Endothelial cell of umbilical vein (primary cell): ENCODE measurements around the gene MIA. TPM values are rescaled to one million over a fixed set of nuclear protein-coding genes. Genes with fewer than 3 reads are reported as not detected.

Source experiments
- BruUV-seq: library from RNA; stranded (reverse); fragments of 400-500 nt; replicated peaks from 2 replicates; lab custom pipeline; 2021; lab: Mats Ljungman, UMichigan
- CTCF ChIA-PET: fragments of 300-600, 350-600 bp; sonication (Branson Sonifier 250); formaldehyde crosslinking; loops from one replicate; lab custom pipeline; 2021; ENCODE audit warnings: antibody characterized with exemption, inconsistent platforms; lab: Charles Lee
- POLR2A ChIA-PET: fragments of 300-600, 350-600 bp; sonication (Branson Sonifier 250); formaldehyde crosslinking; loops from one replicate; lab custom pipeline; 2021; ENCODE audit warnings: antibody characterized with exemption, inconsistent platforms; lab: Charles Lee
- DNase-seq: peaks from one replicate; pipeline ENCODE4 v3.0.0-alpha.2; 2011; ENCODE audit warnings: low read depth, low spot score
- FAIRE-seq: peaks from 2 replicates; lab custom pipeline; 2011; peaks lifted over from hg19 to GRCh38; lab: Jason Lieb, UNC
- H2AFZ ChIP-seq: 2 replicates; pipeline ENCODE4 v1.6.0; 2012; ENCODE audit warnings: low read depth, low read length, control low read depth, inconsistent platforms
- H3K27ac ChIP-seq: 2 replicates; pipeline ENCODE4 v1.5.1; 2011; ENCODE audit warnings: low read depth, mild to moderate bottlenecking, control low read depth, low read length, moderate library complexity; ENCODE audit not compliant: insufficient read depth
- H3K27me3 ChIP-seq, 2 experiments: 2 replicates each; pipeline versions ENCODE4 v1.6.0 to v1.6.1; 2011; ENCODE audit warnings: low read length in 2 of 2, mixed read lengths in 1 of 2; ENCODE audit not compliant: control insufficient read depth in 2 of 2, insufficient read depth in 2 of 2
- H3K36me3 ChIP-seq, 2 experiments: 2 replicates in 1 of 2; 3 replicates in 1 of 2; pipeline ENCODE4 v1.5.1; 2011; ENCODE audit warnings: low read length in 2 of 2, mild to moderate bottlenecking in 1 of 2, moderate library complexity in 1 of 2; ENCODE audit not compliant: control insufficient read depth in 2 of 2, insufficient read depth in 2 of 2; ENCODE audit errors: extremely low read depth in 1 of 2
- H3K4me1 ChIP-seq: 3 replicates; pipeline ENCODE4 v1.5.1; 2011; ENCODE audit warnings: mild to moderate bottlenecking, low read length; ENCODE audit not compliant: control insufficient read depth, insufficient read depth; ENCODE audit errors: extremely low read depth
- H3K4me2 ChIP-seq: 2 replicates; pipeline ENCODE4 v1.6.1; 2011; ENCODE audit warnings: low read length, control low read depth, mixed read lengths; ENCODE audit not compliant: insufficient read depth
- H3K4me3 ChIP-seq, 3 experiments: fragments of 200-600 bp in 1 of 3; sonication (generic), shearing (Covaris generic) in 1 of 3; replicated peaks in 1 of 3; 2 replicates each; pipeline ENCODE4 v1.5.1; 2011 to 2016; ENCODE audit warnings: control low read depth in 3 of 3, low read length in 3 of 3, mild to moderate bottlenecking in 2 of 3, inconsistent platforms in 1 of 3, low read depth in 1 of 3, moderate library complexity in 1 of 3; ENCODE audit not compliant: insufficient read depth in 1 of 3
- H3K79me2 ChIP-seq: 2 replicates; pipeline ENCODE4 v1.6.0; 2012; ENCODE audit warnings: low read length, inconsistent platforms; ENCODE audit not compliant: control insufficient read depth, insufficient read depth
- H3K9ac ChIP-seq: replicated peaks from 2 replicates; pipeline ENCODE3; 2011; ENCODE audit warnings: low read length, control low read depth; ENCODE audit not compliant: insufficient read depth; ENCODE audit errors: extremely low read depth
- H3K9me1 ChIP-seq: replicated peaks from 3 replicates; pipeline ENCODE4 v1.6.0; 2011; ENCODE audit warnings: mild to moderate bottlenecking, low read length; ENCODE audit not compliant: control insufficient read depth, insufficient read depth; ENCODE audit errors: extremely low read depth
- H3K9me3 ChIP-seq: replicated peaks from 2 replicates; pipeline ENCODE4 v1.5.1; 2012; ENCODE audit warnings: low read length, inconsistent platforms; ENCODE audit not compliant: control insufficient read depth, insufficient read depth
- H4K20me1 ChIP-seq: replicated peaks from 2 replicates; pipeline ENCODE3; 2011; ENCODE audit warnings: mild to moderate bottlenecking, low read length; ENCODE audit not compliant: control insufficient read depth, insufficient read depth; ENCODE audit errors: extremely low read depth
- CTCF ChIP-seq, 2 donors: IDR thresholded peaks; 1 replicate in 1 of 2; 2 replicates in 1 of 2; pipeline ENCODE4 v1.5.1; 2011; ENCODE audit warnings: low read length in 2 of 2, mild to moderate bottlenecking in 2 of 2, moderate library complexity in 2 of 2, control low read depth in 1 of 2, inconsistent platforms in 1 of 2, low read depth in 1 of 2; ENCODE audit not compliant: insufficient read depth in 1 of 2; ENCODE audit errors: extremely low read depth in 1 of 2
- EZH2 ChIP-seq: IDR thresholded peaks from 2 replicates; pipeline ENCODE4 v1.6.1; 2012; ENCODE audit warnings: borderline replicate concordance, low read depth, mild to moderate bottlenecking, moderate library complexity, low read length, inconsistent platforms; ENCODE audit not compliant: severe bottlenecking
- FOS ChIP-seq: IDR thresholded peaks from 2 replicates; pipeline ENCODE4 v1.6.1; 2011; ENCODE audit warnings: mild to moderate bottlenecking, low read length, moderate library complexity, borderline replicate concordance; ENCODE audit not compliant: insufficient read depth
- GATA2 ChIP-seq: IDR thresholded peaks from 2 replicates; pipeline ENCODE4 v1.7.0; 2011; ENCODE audit warnings: low read depth, mild to moderate bottlenecking, moderate library complexity, mixed read lengths, low read length; ENCODE audit not compliant: insufficient read length, insufficient read depth
- JUN ChIP-seq: IDR thresholded peaks from 2 replicates; pipeline ENCODE4 v1.6.1; 2011; ENCODE audit warnings: borderline replicate concordance, low read depth; ENCODE audit not compliant: insufficient read length, insufficient read depth
- MAX ChIP-seq: IDR thresholded peaks from 2 replicates; pipeline ENCODE4 v1.6.1; 2011; ENCODE audit not compliant: insufficient read depth, insufficient read length
- MYC ChIP-seq: IDR thresholded peaks from one replicate; pipeline ENCODE4 v1.6.1; 2011; ENCODE audit warnings: mild to moderate bottlenecking, low read depth, low read length
- POLR2A ChIP-seq: IDR thresholded peaks from 2 replicates; pipeline ENCODE4 v1.6.1; 2012; ENCODE audit warnings: low read depth, mild to moderate bottlenecking, control low read depth, low read length
- POLR2AphosphoS5 ChIP-seq: IDR thresholded peaks from 2 replicates; pipeline ENCODE4 v1.6.1; 2012; ENCODE audit warnings: low read depth, mild to moderate bottlenecking, control low read depth, low read length, moderate library complexity; ENCODE audit not compliant: insufficient read depth
- dilution Hi-C: fragments of 300-500 bp; cut with MboI; formaldehyde crosslinking; loops from one replicate; pipeline ENCODE4 v1.15.0; 2019; ENCODE audit warnings: low sequenced_read_pairs; ENCODE audit not compliant: extremely low pct_ligation_motif_present
- intact Hi-C: fragments of 100-400 bp; cut with micrococcal nuclease; formaldehyde crosslinking; loops from one replicate; pipeline ENCODE4 v1.10.0; 2022
- polyA plus RNA-seq, 4 experiments: library from polyadenylated mRNA; depleted of rRNA in 3 of 4; stranded (reverse) in 3 of 4; unstranded in 1 of 4; fragments of >200 nt; gene quantifications; 2 replicates each; pipeline versions ENCODE4 v1.2.1 to v1.2.3, GENCODE V29; 2011 to 2012; ENCODE audit warnings: missing spikeins in 1 of 4
- total RNA-seq: library from RNA; stranded (reverse); gene quantifications from 2 replicates; pipeline ENCODE4 v1.2.3, GENCODE V29; 2021

MIA gene
- total and polyA plus RNA-seq, 2 donors (not counting 3 experiments of a cell fraction or from before 2014, with no cell fraction given), result 0.32 TPM; not detected in 1

GRCh38 chr19:40785526-40785925 is 10.2 kb downstream of the MIA start:
- Histone ChIP-seq H3K79me2 (no peaks in the 10 kb centered on the region), H3K9me3 (no peaks in the 10 kb centered on the region), H4K20me1 (no peaks in the 10 kb centered on the region), H3K9ac (no peak overlapping the region), H3K4me2 (no peak overlapping the region), H3K4me3 (no peak overlapping the region), H3K9me1 (no peaks in the 10 kb centered on the region), H2AFZ (no peak overlapping the region), H3K4me1 (no peaks in the 10 kb centered on the region), H3K27ac (no peak overlapping the region), H3K27me3 (no peaks in the 10 kb centered on the region), H3K36me3 (peaks cover 0 to 7% of the 10 kb centered on the region in 2 experiments)
- no TSS peak for BruUV-seq
- dilution Hi-C loops, result no loop called here
- DNase-seq (no peak), FAIRE-seq (no peak)
- POLR2A ChIA-PET, result no interaction called here
- TF ChIP-seq GATA2 (no peak), POLR2AphosphoS5 (no peak)
- intact Hi-C loops, result no loop called here
- CTCF ChIA-PET, result interaction anchor here (1.1 to 1.7 kb wide), 2 partner anchors 13 to 35 kb away, joined by 3 to 5 read pairs; partner anchors contain the start of genes ACTMAP and EGLN2

GRCh38 chr19:40786060-40787037 is 11.0 kb downstream of the MIA start:
- Histone ChIP-seq H4K20me1 (no peaks in the 10 kb centered on the region), H3K9ac (no peak overlapping the region), H3K27ac (no peak overlapping the region), H3K27me3 (no peaks in the 10 kb centered on the region), H2AFZ (no peak overlapping the region), H3K4me1 (no peaks in the 10 kb centered on the region), H3K36me3 (peaks cover 0 to 7% of the 10 kb centered on the region in 2 experiments), H3K4me2 (no peak overlapping the region), H3K9me1 (no peaks in the 10 kb centered on the region), H3K9me3 (no peaks in the 10 kb centered on the region), H3K79me2 (no peaks in the 10 kb centered on the region), H3K4me3 (no peak overlapping the region)
- CTCF ChIA-PET, result interaction anchor here (1.0 to 1.7 kb wide), 4 partner anchors 12 to 36 kb away, joined by 3 to 6 read pairs (median 4); partner anchors contain the start of genes ACTMAP and EGLN2
- dilution Hi-C loops, result no loop called here
- intact Hi-C loops, result no loop called here
- POLR2A ChIA-PET, result no interaction called here
- FAIRE-seq, result no peak
- BruUV-seq, result no TSS peak
- no peak for DNase-seq
- TF ChIP-seq MAX (no peak), EZH2 (no peak), FOS (no peak), JUN (no peak), POLR2AphosphoS5 (no peak), MYC (no peak), POLR2A (no peak), GATA2 (no peak), CTCF (IDR thresholded peaks at IDR 0.05; ENCODE audit: extremely low read depth in 1 of 2, insufficient read depth in 1 of 2, low read depth in 1 of 2, low read length in 2 of 2) (no peak)
